Mesothelial cell of epicardium (in vitro differentiated cells): Measurements from ENCODE around the gene SS18. TPM values are rescaled to one million over a fixed set of nuclear protein-coding genes. Genes with fewer than 3 reads are reported as not detected.

Source experiments
- DNase-seq, 2 experiments: peaks; one replicate each; pipeline ENCODE4 v3.0.0; 2021; ENCODE audit warnings: low spot score in 2 of 2; ENCODE audit not compliant: unreplicated experiment in 2 of 2
- H3K27ac Mint-ChIP-seq: 2 replicates; pipeline ENCODE4 v1.8.0; 2021; ENCODE audit warnings: mixed read lengths
- H3K27me3 Mint-ChIP-seq: 2 replicates; pipeline ENCODE4 v1.8.0; 2021; ENCODE audit warnings: low read depth, mixed read lengths
- H3K36me3 Mint-ChIP-seq: 2 replicates; pipeline ENCODE4 v1.8.0; 2021; ENCODE audit warnings: mixed read lengths
- H3K4me1 Mint-ChIP-seq: 2 replicates; pipeline ENCODE4 v1.8.0; 2021; ENCODE audit warnings: mixed read lengths
- H3K4me3 Mint-ChIP-seq: 2 replicates; pipeline ENCODE4 v1.8.0; 2021; ENCODE audit warnings: mild to moderate bottlenecking, moderate library complexity, mixed read lengths
- H3K9me3 Mint-ChIP-seq: 2 replicates; pipeline ENCODE4 v1.8.0; 2021; ENCODE audit warnings: mixed read lengths
- total RNA-seq: library from RNA; stranded (reverse); gene quantifications from 3 replicates; pipeline ENCODE4 v1.2.1, GENCODE V29; 2021
- TF ChIP-seq, protein P1 (sequence below): fragments of 200-600 bp; sonication (generic); IDR thresholded peaks from one replicate; pipeline ENCODE4 v1.5.0; 2021; ENCODE audit warnings: antibody characterized with exemption; ENCODE audit not compliant: unreplicated experiment

SS18 gene
- total RNA-seq, 1 donor from 2014 or later, result 97.9 TPM

DNA sequence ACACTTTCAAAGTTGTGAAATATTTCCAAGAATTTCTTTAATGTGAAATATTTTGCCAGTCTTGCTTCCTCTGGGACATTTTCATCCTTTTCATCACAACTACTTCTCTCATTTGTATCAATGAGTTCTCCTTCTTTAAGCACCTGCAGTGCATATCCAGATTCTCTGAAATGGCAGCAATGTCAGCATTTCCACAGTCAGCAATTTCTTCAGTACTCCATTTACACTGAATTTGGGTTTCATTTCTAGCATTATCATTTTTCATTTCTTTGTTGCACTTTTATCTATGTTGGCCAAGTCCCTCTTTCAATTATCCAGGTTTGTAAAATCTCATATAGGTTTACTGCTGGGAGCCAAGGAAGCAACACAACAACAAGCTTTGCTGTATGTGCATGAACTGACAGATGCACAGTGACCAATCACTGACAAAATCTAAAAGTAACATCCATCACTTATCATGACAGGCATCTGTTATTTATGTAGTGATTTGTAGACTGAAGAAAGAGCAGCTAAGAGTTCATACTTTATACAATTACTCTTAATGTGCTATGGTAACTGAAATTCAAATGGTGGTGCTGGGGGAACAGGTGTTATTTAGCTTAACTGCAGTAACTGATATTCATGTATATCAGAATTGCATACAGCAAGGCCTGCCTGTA is 43.9 kb downstream of the SS18 start:
- Mint-ChIP-seq H3K36me3 (peaks cover 24% of the 10 kb centered on the region), H3K27me3 (no peaks in the 10 kb centered on the region), H3K27ac (no peak overlapping the region), H3K4me1 (no peaks in the 10 kb centered on the region), H3K9me3 (peaks cover 9% of the 10 kb centered on the region), H3K4me3 (no peak overlapping the region)
- DNase-seq, result no peak
- TF ChIP-seq, protein P1, sequence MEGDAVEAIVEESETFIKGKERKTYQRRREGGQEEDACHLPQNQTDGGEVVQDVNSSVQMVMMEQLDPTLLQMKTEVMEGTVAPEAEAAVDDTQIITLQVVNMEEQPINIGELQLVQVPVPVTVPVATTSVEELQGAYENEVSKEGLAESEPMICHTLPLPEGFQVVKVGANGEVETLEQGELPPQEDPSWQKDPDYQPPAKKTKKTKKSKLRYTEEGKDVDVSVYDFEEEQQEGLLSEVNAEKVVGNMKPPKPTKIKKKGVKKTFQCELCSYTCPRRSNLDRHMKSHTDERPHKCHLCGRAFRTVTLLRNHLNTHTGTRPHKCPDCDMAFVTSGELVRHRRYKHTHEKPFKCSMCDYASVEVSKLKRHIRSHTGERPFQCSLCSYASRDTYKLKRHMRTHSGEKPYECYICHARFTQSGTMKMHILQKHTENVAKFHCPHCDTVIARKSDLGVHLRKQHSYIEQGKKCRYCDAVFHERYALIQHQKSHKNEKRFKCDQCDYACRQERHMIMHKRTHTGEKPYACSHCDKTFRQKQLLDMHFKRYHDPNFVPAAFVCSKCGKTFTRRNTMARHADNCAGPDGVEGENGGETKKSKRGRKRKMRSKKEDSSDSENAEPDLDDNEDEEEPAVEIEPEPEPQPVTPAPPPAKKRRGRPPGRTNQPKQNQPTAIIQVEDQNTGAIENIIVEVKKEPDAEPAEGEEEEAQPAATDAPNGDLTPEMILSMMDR, result no peak

DNA sequence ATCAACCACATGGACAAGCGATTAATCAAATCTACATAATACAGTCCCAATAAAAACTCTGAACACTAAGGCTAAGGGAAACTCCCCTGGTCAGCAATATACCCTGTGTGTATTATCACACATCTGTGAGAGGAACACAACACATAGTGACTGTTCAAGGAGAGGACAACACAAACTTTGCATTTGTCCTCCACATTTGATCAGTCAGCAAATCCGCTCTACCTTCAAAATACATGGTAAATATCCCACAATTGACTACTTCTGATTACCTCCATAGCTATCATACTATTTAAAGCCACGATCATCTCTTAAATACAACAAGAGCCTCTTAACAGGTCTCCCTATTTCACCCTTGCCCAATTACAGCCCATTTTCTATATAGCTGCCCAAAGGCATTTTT is 45.6 kb downstream of the SS18 start:
- Mint-ChIP-seq H3K36me3 (peaks cover 20% of the 10 kb centered on the region), H3K4me1 (no peaks in the 10 kb centered on the region), H3K27ac (no peak overlapping the region), H3K27me3 (no peaks in the 10 kb centered on the region), H3K4me3 (no peak overlapping the region), H3K9me3 (peaks cover 9% of the 10 kb centered on the region)
- DNase-seq, result no peak
- TF ChIP-seq, protein P1, result no peak

DNA sequence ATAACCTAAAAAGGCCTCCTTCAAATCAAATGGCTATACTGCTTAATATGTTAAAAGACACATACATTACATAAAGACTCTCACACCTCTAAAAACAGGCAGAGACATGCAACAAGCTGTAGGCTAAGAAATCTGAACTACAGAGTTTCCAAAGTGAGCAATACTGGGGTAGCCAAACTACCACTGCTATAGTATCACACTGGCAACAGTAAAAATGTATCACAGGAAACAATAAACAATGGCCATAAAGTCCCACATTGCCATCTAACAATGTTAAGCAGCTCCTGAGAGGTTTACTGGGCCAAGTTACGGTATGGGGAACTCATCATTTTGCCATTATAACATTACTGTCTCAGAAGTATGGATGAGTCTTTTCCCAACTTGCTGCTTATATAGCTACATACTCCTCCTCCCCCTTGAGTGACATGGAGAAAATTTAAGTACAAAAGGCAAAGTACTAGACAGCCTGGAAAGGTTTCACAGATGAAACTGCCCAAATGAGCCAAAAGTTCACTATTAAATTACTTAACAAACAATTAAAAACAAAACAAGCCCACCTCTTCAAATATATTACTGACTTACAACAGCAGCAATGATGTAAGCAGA is 50.3 kb downstream of the SS18 start:
- no peak overlapping the region for H3K27ac Mint-ChIP-seq

DNA sequence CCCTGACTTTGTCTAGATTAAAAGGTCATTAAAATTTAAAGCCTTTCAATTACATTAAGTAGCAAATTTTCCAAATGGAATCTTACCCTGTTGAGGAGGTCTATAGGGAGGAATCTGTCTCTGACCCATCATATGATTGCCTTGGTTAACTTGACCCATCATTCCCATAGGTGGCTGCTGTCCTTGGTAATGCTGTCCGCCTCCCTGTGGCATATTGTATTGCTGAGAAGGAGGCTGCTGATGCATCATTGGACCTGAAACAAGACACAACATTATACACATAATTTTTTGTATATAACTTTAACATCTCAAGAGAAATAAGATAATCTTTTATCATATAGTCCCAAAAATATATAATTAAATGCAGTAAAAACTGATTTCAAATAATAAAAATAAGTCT is 51.2 kb downstream of the SS18 start:
- Mint-ChIP-seq H3K27ac (no peak overlapping the region), H3K4me3 (no peak overlapping the region), H3K36me3 (peaks cover 21% of the 10 kb centered on the region), H3K27me3 (no peaks in the 10 kb centered on the region), H3K9me3 (no peaks in the 10 kb centered on the region), H3K4me1 (no peaks in the 10 kb centered on the region)
- DNase-seq, result no peak
- TF ChIP-seq, protein P1, result no peak

More for the DNA sequence above, 50.3 kb downstream of the SS18 start:
- Mint-ChIP-seq H3K9me3 (peaks cover 5% of the 10 kb centered on the region), H3K27me3 (no peaks in the 10 kb centered on the region), H3K4me1 (no peaks in the 10 kb centered on the region), H3K36me3 (peaks cover 17% of the 10 kb centered on the region), H3K4me3 (no peak overlapping the region)
- TF ChIP-seq, protein P1, result no peak
- no peak for DNase-seq

DNA sequence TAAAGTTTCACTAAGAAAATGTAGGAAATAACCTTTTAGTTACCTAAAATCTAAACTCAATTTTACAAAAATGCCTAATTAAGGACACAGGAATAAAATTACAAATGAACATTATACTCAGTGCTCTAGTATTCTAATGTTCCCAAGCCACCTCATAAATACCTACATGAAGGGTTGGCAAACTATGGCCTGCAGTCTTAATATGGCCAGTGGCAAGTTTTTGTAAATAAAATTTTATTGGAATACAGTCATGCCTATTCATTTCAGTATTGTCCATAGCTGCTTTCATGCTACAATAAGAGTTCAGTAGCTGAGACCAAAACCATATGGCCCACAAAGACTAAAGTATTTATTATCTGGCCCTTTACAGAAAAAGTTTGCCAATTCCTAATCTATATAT is 53.8 kb downstream of the SS18 start:
- H3K4me1 Mint-ChIP-seq, result no peaks in the 10 kb centered on the region
- H3K36me3 Mint-ChIP-seq, result peaks cover 42% of the 10 kb centered on the region
- no peak for DNase-seq
- TF ChIP-seq, protein P1, result no peak
- H3K4me3 Mint-ChIP-seq, result no peak overlapping the region
- H3K27ac Mint-ChIP-seq, result no peak overlapping the region
- no peaks in the 10 kb centered on the region for H3K9me3 Mint-ChIP-seq
- H3K27me3 Mint-ChIP-seq, result no peaks in the 10 kb centered on the region
